H1 (cell line): ENCODE measurements around the gene SLC38A1.

Experiments
- CEBPB ChIP-seq: IDR thresholded peaks from 2 replicates; pipeline ENCODE4 v1.6.1; 2012; ENCODE audit warnings: low read depth, low read length
- GTF2F1 ChIP-seq: IDR thresholded peaks from 2 replicates; pipeline ENCODE4 v1.6.1; 2012; ENCODE audit warnings: low read depth, low read length, improper control_type of control experiment, borderline replicate concordance
- JUND ChIP-seq: IDR thresholded peaks from 2 replicates; pipeline ENCODE4 v1.6.1; 2011; ENCODE audit warnings: mild to moderate bottlenecking, improper control_type of control experiment, low read length
- POLR2A ChIP-seq, 2 experiments: IDR thresholded peaks; 1 replicate in 1 of 2; 2 replicates in 1 of 2; pipeline ENCODE4 v1.6.1; 2011; ENCODE audit warnings: low read depth in 2 of 2, low read length in 2 of 2, mild to moderate bottlenecking in 2 of 2; ENCODE audit errors: control extremely low read depth in 1 of 2
- RAD21 ChIP-seq, 2 experiments: IDR thresholded peaks in 1 of 2; conservative IDR thresholded peaks in 1 of 2; 2 replicates each; pipeline ENCODE4 v1.6.1; 2011; ENCODE audit warnings: low read depth in 2 of 2, low read length in 2 of 2, improper control_type of control experiment in 1 of 2, inconsistent platforms in 1 of 2, mild to moderate bottlenecking in 1 of 2, moderate library complexity in 1 of 2
- RBBP5 ChIP-seq: IDR thresholded peaks from 2 replicates; pipeline ENCODE4 v1.7.1; 2012; ENCODE audit warnings: low read depth, mild to moderate bottlenecking, inconsistent platforms, low read length, moderate library complexity, borderline replicate concordance
- SRF ChIP-seq: IDR thresholded peaks from 2 replicates; pipeline ENCODE4 v1.6.1; 2011; ENCODE audit warnings: mild to moderate bottlenecking, low read depth, low read length, moderate library complexity
- TF ChIP-seq, protein P1 (sequence below): IDR thresholded peaks from 2 replicates; pipeline ENCODE4 v1.6.1; 2012; ENCODE audit warnings: low read length, inconsistent platforms
- TF ChIP-seq, protein P2 (sequence below), 3 experiments: IDR thresholded peaks; 1 replicate in 2 of 3; 2 replicates in 1 of 3; pipeline versions ENCODE4 v1.5.1 to v1.6.1; 2011; ENCODE audit warnings: low read length in 3 of 3, mild to moderate bottlenecking in 3 of 3, inconsistent platforms in 2 of 3, low read depth in 1 of 3, moderate library complexity in 1 of 3; ENCODE audit not compliant: insufficient read depth in 1 of 3; ENCODE audit errors: control extremely low read depth in 1 of 3
- TF ChIP-seq, protein P3 (sequence below): IDR thresholded peaks from 2 replicates; pipeline ENCODE4 v1.6.1; 2012; ENCODE audit warnings: inconsistent platforms

DNA sequence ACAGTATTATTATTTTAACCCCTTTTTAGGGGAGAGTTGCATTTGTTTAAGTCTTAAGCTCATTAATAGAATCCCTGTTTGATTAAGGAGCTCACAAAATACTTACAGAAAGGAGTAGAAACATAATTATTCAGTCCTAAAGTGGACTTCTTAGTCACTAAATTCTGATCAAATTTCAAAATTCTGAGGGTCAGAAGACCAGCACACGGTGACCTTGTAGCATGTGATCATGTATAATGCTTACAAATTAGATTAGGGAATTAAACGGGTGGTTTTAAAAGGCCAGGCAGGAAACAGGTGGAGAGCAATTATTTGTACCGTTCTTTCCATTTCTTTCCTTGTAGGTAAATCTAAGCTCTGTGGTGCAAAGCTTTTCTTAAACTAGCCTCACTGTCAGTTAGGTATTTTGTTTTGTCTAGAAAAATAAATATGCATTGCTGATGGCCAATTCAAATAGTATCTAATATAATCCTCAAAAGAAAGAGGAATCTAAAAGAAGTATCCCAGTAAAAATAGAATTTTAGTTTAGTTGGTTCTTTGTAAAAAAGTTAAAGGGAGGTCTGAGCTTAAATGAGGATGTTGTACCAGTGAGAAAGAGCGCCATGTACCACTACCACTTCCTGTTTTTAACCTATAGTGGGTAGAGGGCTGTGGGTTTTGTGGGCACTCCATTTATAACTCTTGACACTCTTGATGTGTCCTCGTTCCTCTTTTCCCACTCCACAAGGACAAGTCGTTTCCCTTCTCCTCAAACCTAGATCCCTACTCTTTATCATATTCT lies 51.1 kb downstream of the SLC38A1 start:
- TF ChIP-seq RAD21 (IDR thresholded peaks at IDR 0.05 in 1 of 2, conservative IDR thresholded peaks at IDR 0.05 in 1 of 2; ENCODE audit: low read depth in 2 of 2, low read length in 2 of 2) (no peak), CEBPB (no peak), POLR2A (IDR thresholded peaks at IDR 0.05; ENCODE audit: control extremely low read depth in 1 of 2, low read depth in 2 of 2, low read length in 2 of 2) (no peak), SRF (no peak), GTF2F1 (no peak), RBBP5 (no peak), JUND (no peak)
- TF ChIP-seq, protein P1, sequence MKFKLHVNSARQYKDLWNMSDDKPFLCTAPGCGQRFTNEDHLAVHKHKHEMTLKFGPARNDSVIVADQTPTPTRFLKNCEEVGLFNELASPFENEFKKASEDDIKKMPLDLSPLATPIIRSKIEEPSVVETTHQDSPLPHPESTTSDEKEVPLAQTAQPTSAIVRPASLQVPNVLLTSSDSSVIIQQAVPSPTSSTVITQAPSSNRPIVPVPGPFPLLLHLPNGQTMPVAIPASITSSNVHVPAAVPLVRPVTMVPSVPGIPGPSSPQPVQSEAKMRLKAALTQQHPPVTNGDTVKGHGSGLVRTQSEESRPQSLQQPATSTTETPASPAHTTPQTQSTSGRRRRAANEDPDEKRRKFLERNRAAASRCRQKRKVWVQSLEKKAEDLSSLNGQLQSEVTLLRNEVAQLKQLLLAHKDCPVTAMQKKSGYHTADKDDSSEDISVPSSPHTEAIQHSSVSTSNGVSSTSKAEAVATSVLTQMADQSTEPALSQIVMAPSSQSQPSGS = no peak
- TF ChIP-seq, protein P2, sequence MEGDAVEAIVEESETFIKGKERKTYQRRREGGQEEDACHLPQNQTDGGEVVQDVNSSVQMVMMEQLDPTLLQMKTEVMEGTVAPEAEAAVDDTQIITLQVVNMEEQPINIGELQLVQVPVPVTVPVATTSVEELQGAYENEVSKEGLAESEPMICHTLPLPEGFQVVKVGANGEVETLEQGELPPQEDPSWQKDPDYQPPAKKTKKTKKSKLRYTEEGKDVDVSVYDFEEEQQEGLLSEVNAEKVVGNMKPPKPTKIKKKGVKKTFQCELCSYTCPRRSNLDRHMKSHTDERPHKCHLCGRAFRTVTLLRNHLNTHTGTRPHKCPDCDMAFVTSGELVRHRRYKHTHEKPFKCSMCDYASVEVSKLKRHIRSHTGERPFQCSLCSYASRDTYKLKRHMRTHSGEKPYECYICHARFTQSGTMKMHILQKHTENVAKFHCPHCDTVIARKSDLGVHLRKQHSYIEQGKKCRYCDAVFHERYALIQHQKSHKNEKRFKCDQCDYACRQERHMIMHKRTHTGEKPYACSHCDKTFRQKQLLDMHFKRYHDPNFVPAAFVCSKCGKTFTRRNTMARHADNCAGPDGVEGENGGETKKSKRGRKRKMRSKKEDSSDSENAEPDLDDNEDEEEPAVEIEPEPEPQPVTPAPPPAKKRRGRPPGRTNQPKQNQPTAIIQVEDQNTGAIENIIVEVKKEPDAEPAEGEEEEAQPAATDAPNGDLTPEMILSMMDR (IDR thresholded peaks at IDR 0.05; ENCODE audit: control extremely low read depth in 1 of 3, insufficient read depth in 1 of 3, low read depth in 1 of 3, low read length in 3 of 3) = no peak
- TF ChIP-seq, protein P3, sequence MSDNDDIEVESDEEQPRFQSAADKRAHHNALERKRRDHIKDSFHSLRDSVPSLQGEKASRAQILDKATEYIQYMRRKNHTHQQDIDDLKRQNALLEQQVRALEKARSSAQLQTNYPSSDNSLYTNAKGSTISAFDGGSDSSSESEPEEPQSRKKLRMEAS = no peak
